ENCODE results near the gene METTL9. TPM values are rescaled to one million over a fixed set of nuclear protein-coding genes. Genes with fewer than 3 reads are reported as not detected.
"Not testable (repeated sequence)": the region's sequence is repeated elsewhere in the genome, so short reads cannot be mapped to it uniquely, and the experiment has no call there.

Gene METTL9
- total RNA-seq, 1 experiment from 2014 or later, result 41.4 TPM

DNA sequence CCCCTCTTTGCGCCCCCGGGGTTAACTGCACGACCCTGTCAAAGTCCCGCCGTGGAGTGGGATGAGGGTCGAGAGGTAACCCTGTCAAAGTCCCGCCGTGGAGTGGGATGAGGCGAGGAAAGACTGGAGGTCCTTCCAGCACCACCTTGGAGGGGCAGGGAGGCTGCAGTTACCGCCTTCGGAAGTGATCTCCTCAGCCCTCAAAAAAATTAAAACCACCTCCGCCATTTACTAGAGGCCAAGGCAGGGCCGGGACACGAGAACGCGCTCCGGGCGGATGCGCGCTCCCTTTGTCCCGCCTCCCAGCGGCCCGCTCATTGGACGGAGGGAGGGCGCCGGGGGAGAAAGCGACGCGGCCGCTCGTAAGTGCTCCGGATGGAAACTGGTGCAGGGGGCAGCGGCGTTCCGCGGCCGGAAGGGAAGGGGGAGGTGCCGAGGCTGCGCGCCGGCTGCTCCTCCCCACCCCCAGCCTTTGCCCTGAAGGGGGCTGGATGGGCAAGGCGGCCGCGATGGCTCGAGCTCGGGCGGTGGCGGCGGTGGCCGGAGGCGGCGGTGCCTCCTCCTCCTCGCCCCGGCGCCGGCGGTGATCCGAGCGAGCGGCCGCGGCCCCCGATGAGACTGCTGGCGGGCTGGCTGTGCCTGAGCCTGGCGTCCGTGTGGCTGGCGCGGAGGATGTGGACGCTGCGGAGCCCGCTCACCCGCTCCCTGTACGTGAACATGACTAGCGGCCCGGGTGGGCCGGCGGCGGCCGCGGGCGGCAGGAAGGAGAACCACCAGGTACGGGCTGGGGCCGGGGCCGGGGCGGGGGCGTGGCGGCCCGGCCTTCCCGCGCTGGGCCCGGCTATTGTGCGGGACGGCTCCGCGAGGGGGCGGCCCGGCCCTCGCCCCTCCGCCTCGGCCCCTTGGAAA lies at the start of gene METTL9 (continued):
- TF ChIP-seq ZNF274 (IDR thresholded peaks at IDR 0.05; ENCODE audit: low read depth, low read length) (no peak), EZH2 (IDR thresholded peaks at IDR 0.05) (no peak), CBX3 (IDR thresholded peaks at IDR 0.05; ENCODE audit: low read depth) (peak; percentile 24; the same call in 1 of the 2 replicates), TCF7L2 (IDR thresholded peaks at IDR 0.05; ENCODE audit: borderline replicate concordance, extremely low read depth, insufficient read depth, insufficient read length) (peak; percentile 10), EGR1 (IDR thresholded peaks at IDR 0.05; ENCODE audit: low read depth) (peak; percentile 23; the same call in 1 of the 2 replicates)
- TF ChIP-seq, protein P1, sequence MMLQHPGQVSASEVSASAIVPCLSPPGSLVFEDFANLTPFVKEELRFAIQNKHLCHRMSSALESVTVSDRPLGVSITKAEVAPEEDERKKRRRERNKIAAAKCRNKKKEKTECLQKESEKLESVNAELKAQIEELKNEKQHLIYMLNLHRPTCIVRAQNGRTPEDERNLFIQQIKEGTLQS (IDR thresholded peaks at IDR 0.05), result no peak

DNA sequence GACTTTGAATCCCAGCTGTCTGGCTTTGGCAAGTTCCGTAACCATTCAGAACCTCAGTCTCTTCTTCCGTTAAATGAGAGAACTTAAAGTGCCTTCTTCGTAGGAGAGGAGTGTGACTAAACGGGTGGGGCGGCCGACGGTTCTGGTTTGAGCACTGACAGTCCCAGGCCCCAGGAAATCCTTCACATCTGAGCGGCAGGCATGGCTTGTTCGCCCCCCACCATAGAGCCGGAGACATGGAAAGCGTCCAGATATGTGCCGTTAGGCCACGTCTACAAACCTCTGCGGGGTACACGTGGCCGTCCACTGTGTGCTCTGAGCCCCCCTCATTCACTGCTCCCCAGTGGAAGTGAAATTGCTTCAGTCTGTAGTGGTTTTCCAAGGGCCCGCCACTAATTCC lies 49.4 kb upstream of the METTL9 start:
- CTCF ChIA-PET; RAD21 ChIA-PET (ENCODE audit: low non-redundant PET in 1 of 2, low total read pairs in 2 of 2, uncharacterized antibody in 2 of 2, unreplicated experiment in 2 of 2); BruUV-seq (replicated peaks); H3K79me2 ChIP-seq (ENCODE audit: insufficient read depth, low read length); ATAC-seq; H3K9me3 ChIP-seq (ENCODE audit: control insufficient read depth in 1 of 2, insufficient read depth in 1 of 2, low read depth in 1 of 2, low read length in 2 of 2); H3K4me2 ChIP-seq (ENCODE audit: low read length); H3K4me1 ChIP-seq (ENCODE audit: control insufficient read depth in 1 of 2, insufficient read depth in 2 of 2, low read length in 2 of 2); H3K9ac ChIP-seq (ENCODE audit: low read length); H3K27me3 ChIP-seq (ENCODE audit: insufficient read depth, low read length); H2AFZ ChIP-seq (ENCODE audit: low read depth, low read length, poor library complexity, severe bottlenecking); H3K4me3 ChIP-seq (replicated peaks in 1 of 2; ENCODE audit: low read depth in 1 of 2, low read length in 2 of 2); H3K9me2 ChIP-seq (ENCODE audit: insufficient read depth); H4K20me1 ChIP-seq (ENCODE audit: insufficient read depth); DNase-seq (ENCODE audit: low read depth, low spot score); H3K27ac ChIP-seq (ENCODE audit: low read depth, low read length); H3K36me3 ChIP-seq (ENCODE audit: control insufficient read depth in 1 of 2, insufficient read depth in 2 of 2, low read length in 2 of 2); POLR2A ChIA-PET: not testable (repeated sequence)
- intact Hi-C loops (cut with micrococcal nuclease), result loop anchor here (10.0 kb wide), 1 partner anchor 775 kb away; no protein-coding TSS in a partner anchor

DNA sequence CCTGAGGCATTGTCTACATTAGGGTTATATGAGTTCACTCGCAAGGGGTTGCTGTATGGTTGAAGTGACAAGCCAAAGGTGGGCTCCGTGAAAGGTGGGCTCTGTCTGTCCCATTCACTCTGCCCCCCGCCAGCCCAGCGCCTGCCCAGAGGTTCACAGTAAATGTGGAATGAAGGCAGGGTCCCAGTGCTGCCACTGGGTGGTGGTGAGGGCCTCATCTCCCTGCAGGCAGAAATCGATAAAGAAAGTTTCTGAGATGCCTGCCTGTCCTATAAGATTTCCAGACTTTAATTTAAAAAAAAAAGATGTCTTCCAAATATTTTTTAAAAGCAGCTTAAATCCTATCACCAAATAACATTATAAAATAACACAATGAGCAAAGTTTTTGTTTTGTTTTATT lies 48.9 kb upstream of the METTL9 start:
- H3K27me3 ChIP-seq (ENCODE audit: insufficient read depth, low read length); H3K36me3 ChIP-seq (ENCODE audit: control insufficient read depth in 1 of 2, insufficient read depth in 2 of 2, low read length in 2 of 2); DNase-seq (ENCODE audit: low read depth, low spot score); H3K9ac ChIP-seq (ENCODE audit: low read length); CTCF ChIA-PET; H2AFZ ChIP-seq (ENCODE audit: low read depth, low read length, poor library complexity, severe bottlenecking); H3K27ac ChIP-seq (ENCODE audit: low read depth, low read length); H3K79me2 ChIP-seq (ENCODE audit: insufficient read depth, low read length); H3K4me2 ChIP-seq (ENCODE audit: low read length); POLR2A ChIA-PET; H4K20me1 ChIP-seq (ENCODE audit: insufficient read depth); H3K4me1 ChIP-seq (ENCODE audit: control insufficient read depth in 1 of 2, insufficient read depth in 2 of 2, low read length in 2 of 2); BruUV-seq (replicated peaks); H3K9me3 ChIP-seq (ENCODE audit: control insufficient read depth in 1 of 2, insufficient read depth in 1 of 2, low read depth in 1 of 2, low read length in 2 of 2); RAD21 ChIA-PET (ENCODE audit: low non-redundant PET in 1 of 2, low total read pairs in 2 of 2, uncharacterized antibody in 2 of 2, unreplicated experiment in 2 of 2); H3K9me2 ChIP-seq (ENCODE audit: insufficient read depth); H3K4me3 ChIP-seq (replicated peaks in 1 of 2; ENCODE audit: low read depth in 1 of 2, low read length in 2 of 2): not testable (repeated sequence)
- ATAC-seq, result peak; percentile 29; the same call in 1 of the 2 replicates
- intact Hi-C loops (cut with micrococcal nuclease), result loop anchor here (10.0 kb wide), 1 partner anchor 774 kb away; no protein-coding TSS in a partner anchor

DNA sequence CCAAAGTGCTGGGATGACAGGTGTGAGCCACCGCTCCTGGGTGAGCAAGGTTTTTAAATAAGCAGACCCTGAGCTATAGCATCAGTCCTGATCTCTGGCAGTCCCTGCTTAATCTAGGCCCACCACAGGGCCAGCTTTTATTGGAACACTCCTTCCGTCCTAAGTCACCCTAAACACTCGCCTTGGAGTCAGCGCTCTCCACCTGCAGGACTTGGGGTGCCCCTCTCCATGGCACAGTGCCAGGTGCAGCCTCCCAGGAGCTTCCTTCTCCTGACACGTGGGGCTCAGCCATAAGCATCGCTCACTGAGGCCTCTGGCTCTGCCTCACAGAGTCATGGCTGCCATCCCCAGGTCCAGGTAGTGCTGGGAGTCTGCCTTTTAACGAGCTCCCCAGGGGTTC lies 48.3 kb upstream of the METTL9 start:
- BruUV-seq (replicated peaks); H4K20me1 ChIP-seq (ENCODE audit: insufficient read depth); H3K9me3 ChIP-seq (ENCODE audit: control insufficient read depth in 1 of 2, insufficient read depth in 1 of 2, low read depth in 1 of 2, low read length in 2 of 2); H3K9me2 ChIP-seq (ENCODE audit: insufficient read depth); ATAC-seq; H3K27me3 ChIP-seq (ENCODE audit: insufficient read depth, low read length); RAD21 ChIA-PET (ENCODE audit: low non-redundant PET in 1 of 2, low total read pairs in 2 of 2, uncharacterized antibody in 2 of 2, unreplicated experiment in 2 of 2); H3K4me3 ChIP-seq (replicated peaks in 1 of 2; ENCODE audit: low read depth in 1 of 2, low read length in 2 of 2); POLR2A ChIA-PET; H2AFZ ChIP-seq (ENCODE audit: low read depth, low read length, poor library complexity, severe bottlenecking); H3K27ac ChIP-seq (ENCODE audit: low read depth, low read length); H3K4me2 ChIP-seq (ENCODE audit: low read length); H3K4me1 ChIP-seq (ENCODE audit: control insufficient read depth in 1 of 2, insufficient read depth in 2 of 2, low read length in 2 of 2); CTCF ChIA-PET; DNase-seq (ENCODE audit: low read depth, low spot score); H3K9ac ChIP-seq (ENCODE audit: low read length); H3K79me2 ChIP-seq (ENCODE audit: insufficient read depth, low read length); H3K36me3 ChIP-seq (ENCODE audit: control insufficient read depth in 1 of 2, insufficient read depth in 2 of 2, low read length in 2 of 2): not testable (repeated sequence)
- intact Hi-C loops (cut with micrococcal nuclease), result loop anchor here (10.0 kb wide), 1 partner anchor 774 kb away; no protein-coding TSS in a partner anchor
